ENCODE measurements around the gene HPS1.

DNA sequence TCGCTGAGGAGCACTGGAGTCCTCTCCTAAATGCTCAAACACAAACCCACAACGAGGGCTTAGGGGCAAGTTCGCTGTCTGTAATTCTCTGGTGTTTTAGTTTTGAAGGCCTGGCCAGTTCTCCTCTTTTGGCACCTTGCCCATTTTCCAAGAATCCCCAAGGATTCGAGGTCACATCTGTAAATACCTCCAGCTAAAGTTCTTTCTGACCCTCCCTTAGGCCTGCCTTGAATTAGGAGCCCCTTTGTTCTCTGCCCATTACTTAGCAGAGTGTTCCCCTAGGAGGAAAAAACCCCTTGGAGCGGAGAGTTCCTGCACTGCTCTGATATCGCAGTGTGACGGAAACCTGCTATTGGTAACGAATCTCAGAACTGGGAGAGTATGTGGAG lies 31.0 kb downstream of the HPS1 start:
- TF ChIP-seq, protein P1, sequence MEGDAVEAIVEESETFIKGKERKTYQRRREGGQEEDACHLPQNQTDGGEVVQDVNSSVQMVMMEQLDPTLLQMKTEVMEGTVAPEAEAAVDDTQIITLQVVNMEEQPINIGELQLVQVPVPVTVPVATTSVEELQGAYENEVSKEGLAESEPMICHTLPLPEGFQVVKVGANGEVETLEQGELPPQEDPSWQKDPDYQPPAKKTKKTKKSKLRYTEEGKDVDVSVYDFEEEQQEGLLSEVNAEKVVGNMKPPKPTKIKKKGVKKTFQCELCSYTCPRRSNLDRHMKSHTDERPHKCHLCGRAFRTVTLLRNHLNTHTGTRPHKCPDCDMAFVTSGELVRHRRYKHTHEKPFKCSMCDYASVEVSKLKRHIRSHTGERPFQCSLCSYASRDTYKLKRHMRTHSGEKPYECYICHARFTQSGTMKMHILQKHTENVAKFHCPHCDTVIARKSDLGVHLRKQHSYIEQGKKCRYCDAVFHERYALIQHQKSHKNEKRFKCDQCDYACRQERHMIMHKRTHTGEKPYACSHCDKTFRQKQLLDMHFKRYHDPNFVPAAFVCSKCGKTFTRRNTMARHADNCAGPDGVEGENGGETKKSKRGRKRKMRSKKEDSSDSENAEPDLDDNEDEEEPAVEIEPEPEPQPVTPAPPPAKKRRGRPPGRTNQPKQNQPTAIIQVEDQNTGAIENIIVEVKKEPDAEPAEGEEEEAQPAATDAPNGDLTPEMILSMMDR (IDR thresholded peaks at IDR 0.05): no peak
- TF ChIP-seq EZH2 (IDR thresholded peaks at IDR 0.05): no peak

Data from neural progenitor cell (in vitro differentiated cells).